ENCODE data around the gene PTX4. TPM values are rescaled to one million over a fixed set of nuclear protein-coding genes. Genes with fewer than 3 reads are reported as not detected.

PTX4 gene
- total and polyA plus RNA-seq, 9 of the 15 experiments (the other 6 are each of a cell fraction or from before 2014, with no cell fraction given) = 0.11 TPM; not detected in 8

GRCh38 chr16:1466968-1467521 lies 21.7 kb downstream of the PTX4 start:
- in situ Hi-C loops (cut with MboI) = no loop called here
- Histone ChIP-seq H3K4me3 (no peak overlapping the region), H3K9me1 (ENCODE audit: control insufficient read depth, insufficient read depth, low read length) (peaks cover 6% of the 10 kb centered on the region), H3K79me2 (ENCODE audit: control insufficient read depth, insufficient read depth, low read length) (peaks cover 53% of the 10 kb centered on the region), H3K27ac (ENCODE audit: extremely low read depth, low read depth, low read length) (no peak overlapping the region), H3K4me2 (ENCODE audit: insufficient read depth, low read length) (no peak overlapping the region), H3K27me3 (ENCODE audit: control insufficient read depth in 2 of 2, insufficient read depth in 2 of 2, low read length in 2 of 2) (no peaks in the 10 kb centered on the region), H3K36me3 (ENCODE audit: control insufficient read depth, insufficient read depth, low read length) (peaks cover 22% of the 10 kb centered on the region; the same call in 2 of the 3 replicates), H2AFZ (ENCODE audit: low read depth, low read length) (no peak overlapping the region), H4K20me1 (replicated peaks; ENCODE audit: control insufficient read depth, insufficient read depth, low read length) (peaks cover 8% of the 10 kb centered on the region), H3K9me3 (replicated peaks; ENCODE audit: control insufficient read depth, insufficient read depth, low read depth, low read length) (no peaks in the 10 kb centered on the region), H3K4me1 (replicated peaks in 1 of 2; ENCODE audit: control insufficient read depth in 2 of 2, insufficient read depth in 2 of 2, low read length in 2 of 2) (peaks cover 19 to 57% of the 10 kb centered on the region in 2 experiments; a peak in 4 of 5 replicates), H3K9ac (ENCODE audit: insufficient read depth in 1 of 2, low read depth in 2 of 2, low read length in 2 of 2) (peak overlapping the region in 1 of 2 experiments; percentile 43; a peak in 2 of 4 replicates)
- ChIA-PET CTCF (ENCODE audit: low intra/inter-chr PET ratio) (no interaction called here), POLR2A (no interaction called here)
- 72% methylated on average over 9 of the region's 14 CpGs for WGBS (ENCODE audit: insufficient coverage, low coverage, missing lambda C conversion rate)
- FAIRE-seq = no peak
- intact Hi-C loops (cut with micrococcal nuclease) = no loop called here
- no peak for ATAC-seq
- no peak for DNase-seq (ENCODE audit: extremely low read depth in 1 of 4, low spot score in 3 of 4)
- BruUV-seq (replicated peaks) = no TSS peak
- TF ChIP-seq BCOR (IDR thresholded peaks at IDR 0.05) = no peak
- 0 out of 2 replicates have a peak, but pooled peaks have one; percentile 22 for TF ChIP-seq POLR2G (IDR thresholded peaks at IDR 0.05; ENCODE audit: low read depth, low read length)

DNA sequence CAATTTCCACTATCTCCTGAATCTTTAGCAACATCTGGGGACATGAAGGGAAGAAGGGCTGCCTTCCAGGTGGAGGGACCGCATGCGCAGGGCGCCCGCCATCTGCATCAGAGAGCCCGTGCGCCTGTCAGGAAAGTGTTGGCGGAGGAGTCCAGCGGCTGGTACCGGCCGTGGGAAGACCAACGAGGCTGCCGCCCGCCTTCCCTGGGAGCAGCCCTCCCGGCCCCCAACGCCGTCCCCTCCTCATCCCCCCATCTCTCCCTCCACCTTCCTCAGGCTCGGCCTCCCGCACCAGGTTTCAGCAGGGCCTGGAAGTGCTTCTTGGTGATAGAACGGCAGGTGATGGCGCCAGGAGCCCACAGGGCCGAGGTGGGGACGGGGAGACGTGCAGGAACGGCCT lies 22.7 kb downstream of the PTX4 start:
- no peak for FAIRE-seq
- in situ Hi-C loops (cut with MboI) = no loop called here
- WGBS (ENCODE audit: insufficient coverage, low coverage, missing lambda C conversion rate) = 93% methylated on average over 12 of the region's 24 CpGs
- Histone ChIP-seq H2AFZ (ENCODE audit: low read depth, low read length) (no peak overlapping the region), H3K36me3 (ENCODE audit: control insufficient read depth, insufficient read depth, low read length) (peaks cover 22% of the 10 kb centered on the region; the same call in 2 of the 3 replicates), H3K79me2 (ENCODE audit: control insufficient read depth, insufficient read depth, low read length) (peaks cover 43% of the 10 kb centered on the region), H3K4me3 (no peak overlapping the region), H3K9me3 (replicated peaks; ENCODE audit: control insufficient read depth, insufficient read depth, low read depth, low read length) (no peaks in the 10 kb centered on the region), H4K20me1 (replicated peaks; ENCODE audit: control insufficient read depth, insufficient read depth, low read length) (peaks cover 8% of the 10 kb centered on the region), H3K27ac (ENCODE audit: extremely low read depth, low read depth, low read length) (no peak overlapping the region), H3K27me3 (ENCODE audit: control insufficient read depth in 2 of 2, insufficient read depth in 2 of 2, low read length in 2 of 2) (no peaks in the 10 kb centered on the region), H3K4me2 (ENCODE audit: insufficient read depth, low read length) (no peak overlapping the region), H3K9me1 (ENCODE audit: control insufficient read depth, insufficient read depth, low read length) (peaks cover 3% of the 10 kb centered on the region), H3K4me1 (replicated peaks in 1 of 2; ENCODE audit: control insufficient read depth in 2 of 2, insufficient read depth in 2 of 2, low read length in 2 of 2) (peaks cover 10 to 47% of the 10 kb centered on the region in 2 experiments; a peak in 4 of 5 replicates), H3K9ac (ENCODE audit: insufficient read depth in 1 of 2, low read depth in 2 of 2, low read length in 2 of 2) (peak overlapping the region in 1 of 2 experiments; percentile 35; a peak in 1 of 4 replicates)
- ATAC-seq = no peak
- intact Hi-C loops (cut with micrococcal nuclease) = no loop called here
- CTCF ChIA-PET (ENCODE audit: low intra/inter-chr PET ratio) = no interaction called here
- POLR2A ChIA-PET = interaction anchor here (1.0 kb wide), 1 partner anchor 22 kb away, joined by 4 read pairs; no protein-coding TSS in a partner anchor
- no TSS peak for BruUV-seq (replicated peaks)
- no peak for DNase-seq (ENCODE audit: extremely low read depth in 1 of 4, low spot score in 3 of 4)
- TF ChIP-seq MNT (conservative IDR thresholded peaks at IDR 0.05) = no peak
- no peak for TF ChIP-seq ILK (tag; IDR thresholded peaks at IDR 0.05; ENCODE audit: borderline replicate concordance, low read depth)
- TF ChIP-seq ZNF76 (CRISPR knock-in tag; IDR thresholded peaks at IDR 0.05; ENCODE audit: borderline replicate concordance) = no peak
- no peak for TF ChIP-seq SPI1 (IDR thresholded peaks at IDR 0.05; ENCODE audit: borderline replicate concordance, low read depth, low read length)
- no peak for TF ChIP-seq PTTG1 (tag; IDR thresholded peaks at IDR 0.05; ENCODE audit: low read depth)
- no peak for TF ChIP-seq ELF2 (CRISPR knock-in tag; IDR thresholded peaks at IDR 0.05)
